ENCODE results near the gene STXBP5. TPM values are rescaled to one million over a fixed set of nuclear protein-coding genes. Genes with fewer than 3 reads are reported as not detected.

Gene STXBP5
- total RNA-seq, 4 donors from 2014 or later = 18.1 to 22.1 (median 20.0) TPM

GRCh38 chr6:147157930-147158329 lies 46.3 kb upstream of the STXBP5 start:
- H3K9me3 ChIP-seq = no peaks in the 10 kb centered on the region
- H3K27ac ChIP-seq (replicated peaks in 1 of 4) = no peak overlapping the region
- no peak for TF ChIP-seq EP300 (IDR thresholded peaks at IDR 0.05)
- no peak for TF ChIP-seq POLR2A (IDR thresholded peaks at IDR 0.05; ENCODE audit: low read depth)
- TF ChIP-seq CTCF (IDR thresholded peaks at IDR 0.05) = no peak
- TF ChIP-seq POLR2AphosphoS5 (IDR thresholded peaks at IDR 0.05) = no peak
- H3K27me3 ChIP-seq = no peaks in the 10 kb centered on the region
- 73% methylated on average over 2 of the region's 2 CpGs for WGBS
- intact Hi-C loops (cut with DNase I) = no loop called here
- no peaks in the 10 kb centered on the region for H3K36me3 ChIP-seq
- no peak overlapping the region for H3K4me3 ChIP-seq
- no peak for DNase-seq (ENCODE audit: extremely low spot score)
- no peaks in the 10 kb centered on the region for H3K4me1 ChIP-seq

GRCh38 chr6:147158881-147159280 lies 45.3 kb upstream of the STXBP5 start:
- Histone ChIP-seq H3K27me3 (no peaks in the 10 kb centered on the region), H3K27ac (replicated peaks in 1 of 4) (no peak overlapping the region), H3K9me3 (no peaks in the 10 kb centered on the region), H3K36me3 (no peaks in the 10 kb centered on the region), H3K4me3 (no peak overlapping the region), H3K4me1 (no peaks in the 10 kb centered on the region)
- WGBS = 84% methylated on average over 2 of the region's 2 CpGs
- TF ChIP-seq CTCF (IDR thresholded peaks at IDR 0.05) (no peak), POLR2AphosphoS5 (IDR thresholded peaks at IDR 0.05) (no peak), EP300 (IDR thresholded peaks at IDR 0.05) (no peak), POLR2A (IDR thresholded peaks at IDR 0.05; ENCODE audit: low read depth) (no peak)
- intact Hi-C loops (cut with DNase I) = no loop called here
- no peak for DNase-seq (ENCODE audit: extremely low spot score)

GRCh38 chr6:147159536-147160374 lies 44.5 kb upstream of the STXBP5 start:
- WGBS = 82% methylated on average over 2 of the region's 2 CpGs
- Histone ChIP-seq H3K9me3 (no peaks in the 10 kb centered on the region), H3K36me3 (no peaks in the 10 kb centered on the region), H3K4me1 (no peaks in the 10 kb centered on the region), H3K27ac (replicated peaks in 1 of 4) (no peak overlapping the region), H3K27me3 (no peaks in the 10 kb centered on the region), H3K4me3 (no peak overlapping the region)
- TF ChIP-seq POLR2AphosphoS5 (IDR thresholded peaks at IDR 0.05) = no peak
- intact Hi-C loops (cut with DNase I) = no loop called here
- DNase-seq (ENCODE audit: extremely low spot score) = no peak

GRCh38 chr6:147160593-147160992 lies 43.6 kb upstream of the STXBP5 start:
- 60% methylated on average over 1 of the region's 1 CpG for WGBS

More at GRCh38 chr6:147160593-147160992, 43.6 kb upstream of the STXBP5 start:
- no peaks in the 10 kb centered on the region for H3K36me3 ChIP-seq
- no peak overlapping the region for H3K27ac ChIP-seq (replicated peaks in 1 of 4)
- H3K4me1 ChIP-seq = no peaks in the 10 kb centered on the region
- no peak overlapping the region for H3K4me3 ChIP-seq
- no peaks in the 10 kb centered on the region for H3K27me3 ChIP-seq
- intact Hi-C loops (cut with DNase I) = no loop called here
- no peak for TF ChIP-seq CTCF (IDR thresholded peaks at IDR 0.05)
- TF ChIP-seq POLR2AphosphoS5 (IDR thresholded peaks at IDR 0.05) = no peak
- TF ChIP-seq EP300 (IDR thresholded peaks at IDR 0.05) = no peak
- H3K9me3 ChIP-seq = no peaks in the 10 kb centered on the region
- no peak for DNase-seq (ENCODE audit: extremely low spot score)

Measured in esophagus muscularis mucosa (tissue), 4 donors.